RCC 7860 (cell line): ENCODE data around the gene C17orf67.

Source experiments
- DNase-seq: peaks from one replicate; pipeline ENCODE4 v3.0.0-alpha.2; 2015; ENCODE audit warnings: low spot score
- FAIRE-seq: peaks from 2 replicates; lab custom pipeline; 2012; peaks lifted over from hg19 to GRCh38; lab: Jason Lieb, UNC

Gene C17orf67

GRCh38 chr17:56742601-56743000 is 91.1 kb downstream of the C17orf67 start:
- no peak for DNase-seq
- no peak for FAIRE-seq
